ENCODE data around the gene MRPL57. TPM values are rescaled to one million over a fixed set of nuclear protein-coding genes. Genes with fewer than 3 reads are reported as not detected.
"Not testable (repeated sequence)": the region's sequence is repeated elsewhere in the genome, so short reads cannot be mapped to it uniquely, and the experiment has no call there.

MRPL57 gene
- polyA plus RNA-seq, 3 donors from 2014 or later: 30.4 to 50.7 (median 44.3) TPM

- H3K9me3 Mint-ChIP-seq: no peaks in the 10 kb centered on the region
- H3K27me3 Mint-ChIP-seq (ENCODE audit: low read depth in 3 of 3): peaks cover 2 to 3% (median 2%) of the 10 kb centered on the region in 3 donors
- H3K36me3 Mint-ChIP-seq: peaks cover 3 to 8% (median 3%) of the 10 kb centered on the region in 3 donors
- peak overlapping the region in 1 of 6 donors; percentile 40 for H3K27ac Mint-ChIP-seq
- no peaks in the 10 kb centered on the region for H3K4me1 Mint-ChIP-seq
- no peak overlapping the region for H3K4me3 Mint-ChIP-seq
- DNase-seq: no peak
Observed at GRCh38 chr13:21152251-21152899, 24.1 kb upstream of the MRPL57 start.

- Mint-ChIP-seq H3K36me3 (no peaks in the 10 kb centered on the region), H3K27me3 (ENCODE audit: low read depth in 3 of 3) (peaks cover 0 to 1% (median 0%) of the 10 kb centered on the region in 3 donors), H3K9me3 (no peaks in the 10 kb centered on the region), H3K27ac (no peak overlapping the region), H3K4me1 (no peaks in the 10 kb centered on the region), H3K4me3 (no peak overlapping the region)
- DNase-seq: no peak
Observed at GRCh38 chr13:21164631-21165030, 11.8 kb upstream of the MRPL57 start.

- H3K27me3 Mint-ChIP-seq (ENCODE audit: low read depth in 3 of 3); H3K9me3 Mint-ChIP-seq; H3K4me1 Mint-ChIP-seq; DNase-seq; H3K4me3 Mint-ChIP-seq; H3K27ac Mint-ChIP-seq; H3K36me3 Mint-ChIP-seq: not testable (repeated sequence)
Observed at GRCh38 chr13:21165606-21166005, 10.9 kb upstream of the MRPL57 start.

GRCh38 chr13:21171420-21171819 is 5.0 kb upstream of the MRPL57 start:
- no peak overlapping the region for H3K4me3 Mint-ChIP-seq
- DNase-seq: no peak
- no peaks in the 10 kb centered on the region for H3K36me3 Mint-ChIP-seq
- no peak overlapping the region for H3K27ac Mint-ChIP-seq
- H3K4me1 Mint-ChIP-seq: peaks cover 2 to 8% of the 10 kb centered on the region in 2 donors
- peaks cover 2 to 4% (median 2%) of the 10 kb centered on the region in 3 donors for H3K27me3 Mint-ChIP-seq (ENCODE audit: low read depth in 3 of 3)
- H3K9me3 Mint-ChIP-seq: no peaks in the 10 kb centered on the region

- not testable (repeated sequence) for H3K27ac Mint-ChIP-seq; DNase-seq; H3K27me3 Mint-ChIP-seq (ENCODE audit: low read depth in 3 of 3); H3K9me3 Mint-ChIP-seq; H3K36me3 Mint-ChIP-seq; H3K4me3 Mint-ChIP-seq
- H3K4me1 Mint-ChIP-seq: peaks cover 17 to 26% of the 10 kb centered on the region in 2 donors
Observed at GRCh38 chr13:21173767-21174166, 2.7 kb upstream of the MRPL57 start.

GRCh38 chr13:21175656-21176214 is 723 bp upstream of the MRPL57 start:
- Mint-ChIP-seq H3K9me3 (no peaks in the 10 kb centered on the region), H3K27me3 (ENCODE audit: low read depth in 3 of 3) (peaks cover 2 to 10% (median 6%) of the 10 kb centered on the region in 3 donors), H3K4me1 (peaks cover 20 to 26% of the 10 kb centered on the region in 2 donors), H3K4me3 (peak overlapping the region; percentile 94 to 99 (median 96)), H3K36me3 (no peaks in the 10 kb centered on the region), H3K27ac (peak overlapping the region; percentile 49 to 97 (median 88))
- DNase-seq: no peak

GRCh38 chr13:21176982-21177284 is 475 bp downstream of the MRPL57 start:
- Mint-ChIP-seq H3K27ac (peak overlapping the region; percentile 83 to 97 (median 94)), H3K27me3 (ENCODE audit: low read depth in 3 of 3) (peaks cover 2 to 10% (median 6%) of the 10 kb centered on the region in 3 donors), H3K4me1 (peaks cover 20 to 26% of the 10 kb centered on the region in 2 donors), H3K4me3 (peak overlapping the region; percentile 94 to 99 (median 96)), H3K36me3 (no peaks in the 10 kb centered on the region), H3K9me3 (no peaks in the 10 kb centered on the region)
- DNase-seq: no peak

GRCh38 chr13:21181671-21182070 is 5.2 kb downstream of the MRPL57 start:
- Mint-ChIP-seq H3K27me3 (ENCODE audit: low read depth in 3 of 3) (peaks cover 0 to 3% (median 3%) of the 10 kb centered on the region in 3 donors), H3K9me3 (no peaks in the 10 kb centered on the region), H3K27ac (no peak overlapping the region), H3K36me3 (no peaks in the 10 kb centered on the region), H3K4me1 (peaks cover 16% of the 10 kb centered on the region in 2 donors), H3K4me3 (no peak overlapping the region)
- DNase-seq: no peak

GRCh38 chr13:21186410-21186809 is 10.0 kb downstream of the MRPL57 start:
- H3K27me3 Mint-ChIP-seq (ENCODE audit: low read depth in 3 of 3); H3K36me3 Mint-ChIP-seq; H3K27ac Mint-ChIP-seq; H3K4me3 Mint-ChIP-seq; DNase-seq; H3K9me3 Mint-ChIP-seq; H3K4me1 Mint-ChIP-seq: not testable (repeated sequence)

- not testable (repeated sequence) for H3K9me3 Mint-ChIP-seq, H3K27ac Mint-ChIP-seq, H3K36me3 Mint-ChIP-seq, H3K4me3 Mint-ChIP-seq, DNase-seq, H3K4me1 Mint-ChIP-seq
- H3K27me3 Mint-ChIP-seq (ENCODE audit: low read depth in 3 of 3): peaks cover 5 to 10% (median 7%) of the 10 kb centered on the region in 3 donors
Observed at GRCh38 chr13:21194756-21195155, 18.3 kb downstream of the MRPL57 start.

GRCh38 chr13:21197606-21198225 is 21.3 kb downstream of the MRPL57 start:
- not testable (repeated sequence) for H3K4me1 Mint-ChIP-seq; H3K4me3 Mint-ChIP-seq; H3K36me3 Mint-ChIP-seq; DNase-seq; H3K27me3 Mint-ChIP-seq (ENCODE audit: low read depth in 3 of 3); H3K27ac Mint-ChIP-seq; H3K9me3 Mint-ChIP-seq

GRCh38 chr13:21198391-21198790 is 21.9 kb downstream of the MRPL57 start:
- not testable (repeated sequence) for DNase-seq, H3K36me3 Mint-ChIP-seq, H3K4me3 Mint-ChIP-seq, H3K9me3 Mint-ChIP-seq, H3K27ac Mint-ChIP-seq
- Mint-ChIP-seq H3K27me3 (ENCODE audit: low read depth in 3 of 3) (peaks cover 3 to 10% (median 6%) of the 10 kb centered on the region in 3 donors), H3K4me1 (peaks cover 8 to 12% of the 10 kb centered on the region in 2 donors)

GRCh38 chr13:21201456-21202190 is 25.2 kb downstream of the MRPL57 start:
- peaks cover 10 to 13% of the 10 kb centered on the region in 2 donors for H3K4me1 Mint-ChIP-seq
- not testable (repeated sequence) for H3K27me3 Mint-ChIP-seq (ENCODE audit: low read depth in 3 of 3); H3K9me3 Mint-ChIP-seq; DNase-seq; H3K27ac Mint-ChIP-seq; H3K4me3 Mint-ChIP-seq; H3K36me3 Mint-ChIP-seq

Data from immature natural killer cell (primary cell).